HepG2 (cell line): ENCODE measurements around the gene NANOS1. TPM values are rescaled to one million over a fixed set of nuclear protein-coding genes. Genes with fewer than 3 reads are reported as not detected.

Source experiments
- CC2D1A ChIP-seq: sonication (generic); formaldehyde crosslinking; IDR thresholded peaks from 2 replicates; pipeline ENCODE4 v1.8.1; 2023; ENCODE audit warnings: mild to moderate bottlenecking, missing genetic modification reagents
- GMEB2 ChIP-seq: IDR thresholded peaks from 2 replicates; pipeline ENCODE4 v1.6.1; 2016; ENCODE audit warnings: missing biosample characterization, missing genetic modification reagents, low read depth
- KMT2A ChIP-seq: sonication (generic); formaldehyde crosslinking; IDR thresholded peaks from 2 replicates; pipeline ENCODE4 v1.4.0; 2020; ENCODE audit warnings: missing genetic modification reagents
- NCOA2 ChIP-seq: sonication (generic); formaldehyde crosslinking; IDR thresholded peaks from 2 replicates; pipeline ENCODE4 v1.8.0; 2022; ENCODE audit warnings: inconsistent platforms
- NFAT5 ChIP-seq: sonication (generic); formaldehyde crosslinking; IDR thresholded peaks from 2 replicates; pipeline ENCODE4 v1.4.0; 2020; ENCODE audit warnings: missing genetic modification reagents
- ONECUT2 ChIP-seq: sonication (generic); formaldehyde crosslinking; IDR thresholded peaks from 2 replicates; pipeline ENCODE4 v1.4.0; 2020; ENCODE audit warnings: missing genetic modification reagents
- PHB2 ChIP-seq: fragments of 450-650 bp; IDR thresholded peaks from 2 replicates; pipeline ENCODE4 v1.6.1; 2018; ENCODE audit not compliant: partially characterized antibody
- PITX1 ChIP-seq: sonication (generic); formaldehyde crosslinking; IDR thresholded peaks from 2 replicates; pipeline ENCODE4 v1.5.1; 2020; ENCODE audit warnings: mild to moderate bottlenecking, missing genetic modification reagents
- RBFOX2 ChIP-seq: fragments of 200-400 bp; formaldehyde crosslinking; IDR thresholded peaks from 2 replicates; pipeline ENCODE4 v1.6.1; 2017; ENCODE audit warnings: low read depth, mild to moderate bottlenecking, low read length
- SIX4 ChIP-seq: sonication (generic); formaldehyde crosslinking; IDR thresholded peaks from 2 replicates; pipeline ENCODE4 v1.4.0; 2020; ENCODE audit warnings: missing genetic modification reagents
- SMAD9 ChIP-seq: sonication (generic); formaldehyde crosslinking; IDR thresholded peaks from 2 replicates; pipeline ENCODE4 v1.5.1; 2020; ENCODE audit warnings: mild to moderate bottlenecking, missing genetic modification reagents
- SMC3 ChIP-seq: IDR thresholded peaks from 2 replicates; pipeline ENCODE4 v1.6.1; 2011; ENCODE audit warnings: low read length, improper control_type of control experiment
- SOX6 ChIP-seq, 2 experiments: fragments of 450-650 bp in 1 of 2; sonication (generic) in 1 of 2; formaldehyde crosslinking in 1 of 2; IDR thresholded peaks; 2 replicates each; pipeline versions ENCODE4 v1.4.0 to v1.6.1; 2017 to 2020; ENCODE audit warnings: antibody characterized with exemption in 1 of 2, mild to moderate bottlenecking in 1 of 2, missing genetic modification reagents in 1 of 2
- SRSF9 ChIP-seq: fragments of 200-400 bp; formaldehyde crosslinking; IDR thresholded peaks from 2 replicates; pipeline ENCODE4 v1.6.1; 2018; ENCODE audit warnings: borderline replicate concordance, mild to moderate bottlenecking, low read depth, low read length; ENCODE audit not compliant: insufficient read depth, poor library complexity, severe bottlenecking
- ZNF672 ChIP-seq: sonication (generic); formaldehyde crosslinking; IDR thresholded peaks from 2 replicates; pipeline ENCODE4 v1.8.1; 2022; ENCODE audit warnings: missing genetic modification reagents
- ZNF75D ChIP-seq: sonication (generic); formaldehyde crosslinking; IDR thresholded peaks from 2 replicates; pipeline ENCODE4 v1.8.1; 2023; ENCODE audit warnings: missing genetic modification reagents, mild to moderate bottlenecking, borderline replicate concordance
- polyA plus RNA-seq, 8 experiments: library from polyadenylated mRNA; depleted of rRNA in 3 of 8; stranded (reverse) in 7 of 8; unstranded in 1 of 8; fragments of >200 nt; fragmentation: Illumina TruSeq in 4 of 8; extraction: Trizol in 4 of 8; gene quantifications; 2 replicates each; pipeline versions ENCODE4 v1.2.1 to v1.2.3, GENCODE V29; 2011 to 2016; ENCODE audit warnings: low read depth in 4 of 8, missing spikeins in 1 of 8, mixed read lengths in 1 of 8; ENCODE audit not compliant: insufficient read depth in 1 of 8
- total RNA-seq, 5 experiments: library from RNA; depleted of rRNA; stranded (reverse); fragments of >200 nt; fragmentation: Illumina TruSeq; extraction: Trizol; gene quantifications; 2 replicates each; pipeline ENCODE4 v1.2.3, GENCODE V29; 2016; ENCODE audit warnings: low read depth in 1 of 5
- TF ChIP-seq, protein P1 (sequence below): sonication (generic); formaldehyde crosslinking; conservative IDR thresholded peaks from 2 replicates; pipeline ENCODE4 v1.4.0; 2020; ENCODE audit warnings: missing genetic modification reagents
- TF ChIP-seq, protein P2 (sequence below): IDR thresholded peaks from 2 replicates; pipeline ENCODE4 v1.6.1; 2016; ENCODE audit warnings: mild to moderate bottlenecking
- TF ChIP-seq, protein P3 (sequence below): sonication (generic); formaldehyde crosslinking; IDR thresholded peaks from 2 replicates; pipeline ENCODE4 v1.8.1; 2023; ENCODE audit warnings: mild to moderate bottlenecking, moderate library complexity, missing genetic modification reagents

The NANOS1 gene
- total and polyA plus RNA-seq, 2 of the 13 experiments (the other 11 are each of a cell fraction or from before 2014, with no cell fraction given): 1.7 to 2.2 TPM

- TF ChIP-seq, protein P1, sequence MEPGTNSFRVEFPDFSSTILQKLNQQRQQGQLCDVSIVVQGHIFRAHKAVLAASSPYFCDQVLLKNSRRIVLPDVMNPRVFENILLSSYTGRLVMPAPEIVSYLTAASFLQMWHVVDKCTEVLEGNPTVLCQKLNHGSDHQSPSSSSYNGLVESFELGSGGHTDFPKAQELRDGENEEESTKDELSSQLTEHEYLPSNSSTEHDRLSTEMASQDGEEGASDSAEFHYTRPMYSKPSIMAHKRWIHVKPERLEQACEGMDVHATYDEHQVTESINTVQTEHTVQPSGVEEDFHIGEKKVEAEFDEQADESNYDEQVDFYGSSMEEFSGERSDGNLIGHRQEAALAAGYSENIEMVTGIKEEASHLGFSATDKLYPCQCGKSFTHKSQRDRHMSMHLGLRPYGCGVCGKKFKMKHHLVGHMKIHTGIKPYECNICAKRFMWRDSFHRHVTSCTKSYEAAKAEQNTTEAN (CRISPR knock-in tag): peak; percentile 45; the same call in 1 of the 2 replicates
- TF ChIP-seq ONECUT2: no peak
- no peak for TF ChIP-seq CC2D1A
- no peak for TF ChIP-seq NCOA2
- TF ChIP-seq NFAT5 (CRISPR knock-in tag): no peak
- TF ChIP-seq KMT2A: no peak
- no peak for TF ChIP-seq PHB2
- no peak for TF ChIP-seq SOX6 (IDR thresholded peaks at IDR 0.05)
- TF ChIP-seq SOX6 (CRISPR knock-in tag; IDR thresholded peaks at IDR 0.05): no peak
- no peak for TF ChIP-seq SIX4
- TF ChIP-seq SMAD9 (CRISPR knock-in tag): no peak
- TF ChIP-seq SRSF9: no peak
- no peak for TF ChIP-seq PITX1 (CRISPR knock-in tag)
- TF ChIP-seq ZNF672 (CRISPR knock-in tag): no peak
- peak; percentile 44; the same call in 1 of the 2 replicates for TF ChIP-seq RBFOX2
- no peak for TF ChIP-seq SMC3
- no peak for TF ChIP-seq ZNF75D
- TF ChIP-seq, protein P2, sequence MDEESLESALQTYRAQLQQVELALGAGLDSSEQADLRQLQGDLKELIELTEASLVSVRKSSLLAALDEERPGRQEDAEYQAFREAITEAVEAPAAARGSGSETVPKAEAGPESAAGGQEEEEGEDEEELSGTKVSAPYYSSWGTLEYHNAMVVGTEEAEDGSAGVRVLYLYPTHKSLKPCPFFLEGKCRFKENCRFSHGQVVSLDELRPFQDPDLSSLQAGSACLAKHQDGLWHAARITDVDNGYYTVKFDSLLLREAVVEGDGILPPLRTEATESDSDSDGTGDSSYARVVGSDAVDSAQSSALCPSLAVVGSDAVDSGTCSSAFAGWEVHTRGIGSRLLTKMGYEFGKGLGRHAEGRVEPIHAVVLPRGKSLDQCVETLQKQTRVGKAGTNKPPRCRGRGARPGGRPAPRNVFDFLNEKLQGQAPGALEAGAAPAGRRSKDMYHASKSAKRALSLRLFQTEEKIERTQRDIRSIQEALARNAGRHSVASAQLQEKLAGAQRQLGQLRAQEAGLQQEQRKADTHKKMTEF: no peak; the same call in 1 of the 2 replicates
- TF ChIP-seq, protein P3, sequence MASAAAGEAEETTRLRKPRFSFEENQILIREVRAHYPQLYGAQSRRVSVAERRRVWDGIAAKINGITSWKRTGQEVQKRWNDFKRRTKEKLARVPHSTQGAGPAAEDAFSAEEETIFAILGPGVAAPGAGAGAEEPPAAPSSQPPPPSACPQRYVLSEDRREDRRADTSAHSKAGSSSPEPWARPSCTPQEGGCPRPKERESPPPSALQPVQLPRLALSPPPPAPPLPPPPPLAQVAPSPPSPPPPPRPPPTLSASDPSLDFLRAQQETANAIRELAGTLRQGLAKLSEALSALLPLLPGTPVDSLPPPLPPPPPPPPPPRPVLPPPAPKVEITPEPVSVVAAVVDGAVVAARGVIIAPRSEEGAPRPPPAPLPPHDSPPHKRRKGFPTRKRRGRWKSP (CRISPR knock-in tag): no peak
- no peak for TF ChIP-seq GMEB2
These were observed 1.1 kb downstream of the NANOS1 start (continued) for GRCh38 chr10:119030421-119031250.
